Measurements from ENCODE around the gene NFAT5. TPM values are rescaled to one million over a fixed set of nuclear protein-coding genes. Genes with fewer than 3 reads are reported as not detected.
"Not testable (repeated sequence)": the region's sequence is repeated elsewhere in the genome, so short reads cannot be mapped to it uniquely, and the experiment has no call there.

NFAT5 gene
- total RNA-seq, 1 experiment from 2014 or later = 57.9 TPM

DNA sequence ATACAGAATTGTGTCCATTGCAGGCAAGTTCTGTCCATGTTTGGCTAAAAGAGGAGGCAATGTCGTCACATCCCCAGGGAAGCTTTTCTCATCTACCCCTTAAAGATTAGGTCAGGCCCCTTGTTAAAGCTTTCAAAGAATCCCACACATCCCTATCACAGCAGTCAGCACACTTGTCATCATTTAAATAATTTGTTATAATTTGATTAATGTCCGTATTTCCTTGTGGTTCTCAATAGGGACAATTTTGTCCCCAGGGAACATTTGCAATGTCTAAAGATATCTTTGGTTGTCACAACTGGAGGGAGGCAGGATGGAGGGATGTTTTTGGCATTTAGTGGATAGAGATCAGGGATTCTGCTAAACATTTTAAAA, 28.1 kb upstream of the NFAT5 start:
- Mint-ChIP-seq H3K27me3 (ENCODE audit: unreplicated experiment) (no peaks in the 10 kb centered on the region), H3K36me3 (ENCODE audit: insufficient read depth, unreplicated experiment) (no peaks in the 10 kb centered on the region), H3K4me3 (ENCODE audit: low read depth, unreplicated experiment) (no peak overlapping the region), H3K4me1 (ENCODE audit: low read depth, unreplicated experiment) (peaks cover 16% of the 10 kb centered on the region), H3K27ac (ENCODE audit: unreplicated experiment) (no peak overlapping the region), H3K9me3 (ENCODE audit: low read depth, unreplicated experiment) (no peaks in the 10 kb centered on the region)
- intact Hi-C loops (cut with micrococcal nuclease; ENCODE audit: unreplicated experiment) = no loop called here
- CTCF ChIA-PET = no interaction called here
- TF ChIP-seq, protein P1, sequence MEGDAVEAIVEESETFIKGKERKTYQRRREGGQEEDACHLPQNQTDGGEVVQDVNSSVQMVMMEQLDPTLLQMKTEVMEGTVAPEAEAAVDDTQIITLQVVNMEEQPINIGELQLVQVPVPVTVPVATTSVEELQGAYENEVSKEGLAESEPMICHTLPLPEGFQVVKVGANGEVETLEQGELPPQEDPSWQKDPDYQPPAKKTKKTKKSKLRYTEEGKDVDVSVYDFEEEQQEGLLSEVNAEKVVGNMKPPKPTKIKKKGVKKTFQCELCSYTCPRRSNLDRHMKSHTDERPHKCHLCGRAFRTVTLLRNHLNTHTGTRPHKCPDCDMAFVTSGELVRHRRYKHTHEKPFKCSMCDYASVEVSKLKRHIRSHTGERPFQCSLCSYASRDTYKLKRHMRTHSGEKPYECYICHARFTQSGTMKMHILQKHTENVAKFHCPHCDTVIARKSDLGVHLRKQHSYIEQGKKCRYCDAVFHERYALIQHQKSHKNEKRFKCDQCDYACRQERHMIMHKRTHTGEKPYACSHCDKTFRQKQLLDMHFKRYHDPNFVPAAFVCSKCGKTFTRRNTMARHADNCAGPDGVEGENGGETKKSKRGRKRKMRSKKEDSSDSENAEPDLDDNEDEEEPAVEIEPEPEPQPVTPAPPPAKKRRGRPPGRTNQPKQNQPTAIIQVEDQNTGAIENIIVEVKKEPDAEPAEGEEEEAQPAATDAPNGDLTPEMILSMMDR (IDR thresholded peaks at IDR 0.05; ENCODE audit: unreplicated experiment) = no peak
- DNase-seq = no peak
- no TSS peak for BruUV-seq (replicated peaks)

DNA sequence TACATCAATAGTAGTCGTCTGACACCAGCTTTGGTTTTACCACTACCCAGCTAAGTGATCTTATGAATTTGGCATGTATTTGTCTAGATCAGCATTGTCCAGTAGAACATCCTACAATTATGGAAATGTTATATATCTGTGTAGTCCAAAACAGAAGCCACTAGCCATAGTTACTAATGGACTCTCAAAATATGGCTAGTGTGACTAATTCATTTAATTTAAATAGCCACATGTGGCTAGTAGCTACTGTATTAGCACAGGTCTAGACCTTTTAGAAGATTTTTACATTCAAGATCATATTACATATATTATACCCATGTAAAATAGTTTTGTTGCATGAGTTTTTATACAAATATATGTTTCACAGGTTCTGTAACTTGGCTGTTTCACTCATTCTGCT, 27.0 kb upstream of the NFAT5 start:
- intact Hi-C loops (cut with micrococcal nuclease; ENCODE audit: unreplicated experiment) = no loop called here
- Mint-ChIP-seq H3K36me3 (ENCODE audit: insufficient read depth, unreplicated experiment) (no peaks in the 10 kb centered on the region), H3K9me3 (ENCODE audit: low read depth, unreplicated experiment) (no peaks in the 10 kb centered on the region), H3K27me3 (ENCODE audit: unreplicated experiment) (no peaks in the 10 kb centered on the region), H3K27ac (ENCODE audit: unreplicated experiment) (no peak overlapping the region), H3K4me1 (ENCODE audit: low read depth, unreplicated experiment) (peaks cover 9% of the 10 kb centered on the region), H3K4me3 (ENCODE audit: low read depth, unreplicated experiment) (no peak overlapping the region)
- BruUV-seq (replicated peaks) = no TSS peak
- CTCF ChIA-PET = interaction anchor here (0.5 to 1.6 kb wide), 2 partner anchors 8 to 120 kb away, joined by 3 to 5 read pairs; no protein-coding TSS in a partner anchor
- DNase-seq = no peak
- TF ChIP-seq, protein P1 (IDR thresholded peaks at IDR 0.05; ENCODE audit: unreplicated experiment) = no peak

DNA sequence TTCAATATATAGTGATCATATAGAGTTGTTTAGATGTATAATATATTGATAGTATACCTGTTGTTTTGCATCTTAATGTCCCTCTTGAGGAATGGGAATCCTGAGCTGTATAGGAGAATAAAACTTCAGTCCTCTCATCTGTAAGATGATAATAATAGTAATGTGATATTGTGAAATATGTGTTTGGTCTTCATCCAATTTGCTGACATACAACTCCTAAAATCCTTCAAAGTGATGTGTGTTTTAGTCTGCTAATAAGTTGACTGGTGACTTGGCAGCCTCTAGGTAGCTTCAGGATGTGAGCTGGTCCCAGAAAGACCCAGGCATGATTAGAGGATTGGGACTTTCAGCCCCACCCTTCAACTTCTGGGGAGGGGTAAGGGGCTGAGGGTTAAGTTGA, 22.8 kb upstream of the NFAT5 start:
- no peaks in the 10 kb centered on the region for H3K27me3 Mint-ChIP-seq (ENCODE audit: unreplicated experiment)
- H3K4me3 Mint-ChIP-seq (ENCODE audit: low read depth, unreplicated experiment) = no peak overlapping the region
- no peaks in the 10 kb centered on the region for H3K36me3 Mint-ChIP-seq (ENCODE audit: insufficient read depth, unreplicated experiment)
- intact Hi-C loops (cut with micrococcal nuclease; ENCODE audit: unreplicated experiment) = no loop called here
- DNase-seq = no peak
- H3K9me3 Mint-ChIP-seq (ENCODE audit: low read depth, unreplicated experiment) = no peaks in the 10 kb centered on the region
- TF ChIP-seq, protein P1 (IDR thresholded peaks at IDR 0.05; ENCODE audit: unreplicated experiment) = no peak
- H3K4me1 Mint-ChIP-seq (ENCODE audit: low read depth, unreplicated experiment) = peaks cover 9% of the 10 kb centered on the region
- H3K27ac Mint-ChIP-seq (ENCODE audit: unreplicated experiment) = no peak overlapping the region
- BruUV-seq (replicated peaks) = no TSS peak
- CTCF ChIA-PET = no interaction called here

DNA sequence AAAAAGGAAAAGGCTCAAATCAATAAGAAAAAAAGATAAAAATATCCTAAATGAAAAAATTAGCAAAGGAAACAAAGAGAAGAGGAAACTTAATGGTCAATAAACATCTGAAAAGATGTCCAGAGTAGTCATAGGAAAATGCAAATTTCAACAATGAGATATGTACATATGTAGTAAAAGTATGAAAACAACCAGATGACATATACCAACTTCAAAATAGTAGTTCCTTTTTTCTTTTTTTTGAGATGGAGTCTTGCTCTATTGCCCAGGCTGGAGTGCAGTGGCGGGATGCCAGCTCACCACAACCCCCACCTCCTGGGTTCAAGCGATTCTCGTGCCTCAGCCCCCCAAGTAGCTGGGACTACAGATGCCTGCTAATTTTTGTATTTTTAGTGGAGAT, 21.7 kb upstream of the NFAT5 start:
- Mint-ChIP-seq H3K4me3 (ENCODE audit: low read depth, unreplicated experiment) (no peak overlapping the region), H3K27ac (ENCODE audit: unreplicated experiment) (no peak overlapping the region), H3K4me1 (ENCODE audit: low read depth, unreplicated experiment) (peaks cover 9% of the 10 kb centered on the region), H3K36me3 (ENCODE audit: insufficient read depth, unreplicated experiment) (no peaks in the 10 kb centered on the region), H3K27me3 (ENCODE audit: unreplicated experiment) (no peaks in the 10 kb centered on the region), H3K9me3 (ENCODE audit: low read depth, unreplicated experiment) (no peaks in the 10 kb centered on the region)
- DNase-seq = no peak
- CTCF ChIA-PET = no interaction called here
- TF ChIP-seq, protein P1 (IDR thresholded peaks at IDR 0.05; ENCODE audit: unreplicated experiment) = no peak
- intact Hi-C loops (cut with micrococcal nuclease; ENCODE audit: unreplicated experiment) = no loop called here
- BruUV-seq (replicated peaks) = no TSS peak

DNA sequence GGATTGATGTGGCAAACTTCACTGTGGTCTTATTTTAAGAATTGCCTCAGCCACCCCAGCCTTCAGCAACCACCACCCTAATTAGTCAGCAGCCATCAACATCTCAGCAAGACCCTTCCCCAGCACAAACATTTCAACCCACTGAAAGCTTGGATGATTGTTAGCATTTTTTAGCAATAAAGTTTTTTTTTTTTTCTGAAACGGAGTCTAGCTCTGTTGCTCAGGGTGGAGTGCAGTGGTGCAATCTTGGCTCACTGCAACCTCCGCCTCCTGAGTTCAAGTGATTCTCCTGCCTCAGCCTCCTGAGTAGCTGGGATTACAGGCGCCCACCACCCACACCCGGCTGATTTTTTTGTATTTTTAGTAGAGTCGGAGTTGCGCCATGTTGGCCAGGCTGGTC, 19.1 kb upstream of the NFAT5 start:
- H3K27ac Mint-ChIP-seq (ENCODE audit: unreplicated experiment); H3K9me3 Mint-ChIP-seq (ENCODE audit: low read depth, unreplicated experiment); H3K27me3 Mint-ChIP-seq (ENCODE audit: unreplicated experiment); H3K36me3 Mint-ChIP-seq (ENCODE audit: insufficient read depth, unreplicated experiment); intact Hi-C loops (cut with micrococcal nuclease; ENCODE audit: unreplicated experiment); BruUV-seq (replicated peaks); H3K4me3 Mint-ChIP-seq (ENCODE audit: low read depth, unreplicated experiment); H3K4me1 Mint-ChIP-seq (ENCODE audit: low read depth, unreplicated experiment); DNase-seq: not testable (repeated sequence)
- CTCF ChIA-PET = interaction anchor here (0.6 kb wide), 1 partner anchor 259 kb away, joined by 5 read pairs; no protein-coding TSS in a partner anchor

Data from Calu3 (cell line).